Endometrium (tissue), 2 donors: ENCODE results near the gene SYNPR.

Experiments used
- FAIRE-seq: peaks from 2 replicates; lab custom pipeline; 2012; peaks lifted over from hg19 to GRCh38; lab: Jason Lieb, UNC
- donor health status: control.
- donor health status: control.

The SYNPR gene

GRCh38 chr3:63556401-63556800, 278.3 kb downstream of the SYNPR start:
- no peak for FAIRE-seq

GRCh38 chr3:63557912-63558311, 279.8 kb downstream of the SYNPR start:
- no peak for FAIRE-seq

GRCh38 chr3:63559884-63560283, 281.8 kb downstream of the SYNPR start:
- no peak for FAIRE-seq

DNA sequence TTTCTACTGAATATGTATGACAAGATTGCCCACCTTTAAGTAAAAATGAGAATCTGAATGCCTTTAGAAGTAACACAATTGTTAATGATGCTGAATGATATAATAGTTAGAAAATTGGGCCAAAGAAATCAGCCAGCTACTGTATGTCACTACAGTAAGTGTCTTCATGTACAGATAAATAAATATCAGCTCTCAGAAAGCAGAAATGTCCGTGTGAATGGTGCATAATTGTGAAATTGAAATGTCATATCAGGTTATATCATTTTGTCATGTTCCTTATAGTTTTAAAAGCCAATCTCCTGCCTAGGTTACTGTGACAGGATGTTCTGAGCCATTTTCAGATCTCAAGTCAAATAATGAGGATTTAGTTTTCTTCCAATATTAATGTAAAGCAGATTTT, 283.8 kb downstream of the SYNPR start:
- no peak for FAIRE-seq

- no peak for FAIRE-seq
Measured at GRCh38 chr3:63562323-63562722, 284.2 kb downstream of the SYNPR start.

- no peak for FAIRE-seq
Measured at GRCh38 chr3:63563572-63563971, 285.5 kb downstream of the SYNPR start.

DNA sequence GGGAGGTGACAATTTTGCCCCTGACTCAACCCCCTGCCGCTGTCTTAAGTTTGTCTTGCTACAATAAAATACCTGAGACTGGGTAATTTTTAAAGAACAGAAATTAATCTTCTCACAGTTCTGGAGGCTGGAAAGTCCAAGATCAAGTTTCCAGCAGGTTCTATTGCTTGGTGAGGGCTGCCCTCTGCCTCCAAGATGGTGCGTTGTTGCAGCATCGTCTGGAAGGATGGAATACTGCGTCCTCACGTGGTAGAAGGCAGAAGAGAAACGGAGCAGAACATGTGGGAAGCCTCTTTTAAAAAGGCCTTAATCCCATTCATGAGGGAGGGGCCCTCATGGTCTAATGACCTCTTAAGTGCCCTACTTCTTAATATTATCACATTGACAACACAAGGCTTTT, 287.1 kb downstream of the SYNPR start:
- no peak for FAIRE-seq

DNA sequence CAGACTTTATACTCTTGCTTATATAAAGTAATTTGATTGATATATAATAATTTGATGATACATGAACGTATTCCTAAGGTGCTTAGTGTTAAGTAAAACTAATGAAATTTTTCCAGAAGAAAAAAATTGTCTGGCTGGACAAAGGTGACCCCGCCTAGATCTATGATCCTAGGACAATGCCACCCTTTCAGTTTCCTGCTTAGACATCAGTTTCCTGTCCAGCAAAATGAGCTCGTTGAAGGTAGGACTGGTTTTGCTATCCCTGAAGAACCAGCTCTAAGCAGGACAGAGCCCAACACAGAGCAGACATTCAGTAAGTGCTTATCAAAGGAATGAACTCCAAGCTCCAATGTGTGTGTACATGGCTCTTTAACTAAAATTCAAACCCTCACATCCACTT, 293.6 kb downstream of the SYNPR start:
- no peak for FAIRE-seq

GRCh38 chr3:63576846-63577245, 298.7 kb downstream of the SYNPR start:
- no peak for FAIRE-seq

DNA sequence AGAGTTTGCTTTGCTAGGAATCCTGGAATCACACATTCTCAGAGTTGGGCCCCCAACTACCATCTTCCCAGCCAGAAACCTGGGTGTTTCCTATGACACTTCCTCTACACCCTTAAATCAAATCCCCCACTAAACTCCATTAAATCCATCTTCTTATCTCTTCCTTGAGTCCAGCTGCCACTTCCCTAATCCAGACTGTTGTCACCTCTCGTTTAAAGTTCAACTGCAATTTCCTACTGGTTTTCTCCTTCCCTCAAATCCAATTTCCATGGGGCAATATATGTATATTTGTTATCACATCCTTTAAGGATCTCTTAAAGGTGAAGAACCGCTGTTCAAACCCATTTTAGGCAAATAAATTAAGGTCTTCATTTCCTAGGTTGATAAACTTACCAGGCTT, 300.8 kb downstream of the SYNPR start:
- FAIRE-seq: no peak

DNA sequence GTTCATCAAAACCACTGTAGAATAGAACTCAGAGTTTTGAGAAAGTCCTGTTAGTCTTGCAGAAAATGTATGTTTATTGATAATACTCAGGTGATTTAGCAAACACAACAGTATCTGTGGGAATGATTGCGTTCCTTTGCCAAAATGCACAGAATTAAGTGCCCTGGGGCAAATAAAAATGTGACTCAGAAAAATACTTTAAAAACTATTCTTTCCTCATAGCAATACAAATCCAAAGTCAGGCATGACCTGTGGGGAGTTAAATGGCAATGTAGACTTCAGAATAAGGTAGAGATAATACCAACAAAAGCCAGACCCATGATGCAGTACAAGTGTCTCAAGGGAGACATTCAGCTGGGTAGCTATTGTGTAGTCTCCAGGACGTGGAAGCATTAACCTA, 302.0 kb downstream of the SYNPR start:
- FAIRE-seq: no peak

DNA sequence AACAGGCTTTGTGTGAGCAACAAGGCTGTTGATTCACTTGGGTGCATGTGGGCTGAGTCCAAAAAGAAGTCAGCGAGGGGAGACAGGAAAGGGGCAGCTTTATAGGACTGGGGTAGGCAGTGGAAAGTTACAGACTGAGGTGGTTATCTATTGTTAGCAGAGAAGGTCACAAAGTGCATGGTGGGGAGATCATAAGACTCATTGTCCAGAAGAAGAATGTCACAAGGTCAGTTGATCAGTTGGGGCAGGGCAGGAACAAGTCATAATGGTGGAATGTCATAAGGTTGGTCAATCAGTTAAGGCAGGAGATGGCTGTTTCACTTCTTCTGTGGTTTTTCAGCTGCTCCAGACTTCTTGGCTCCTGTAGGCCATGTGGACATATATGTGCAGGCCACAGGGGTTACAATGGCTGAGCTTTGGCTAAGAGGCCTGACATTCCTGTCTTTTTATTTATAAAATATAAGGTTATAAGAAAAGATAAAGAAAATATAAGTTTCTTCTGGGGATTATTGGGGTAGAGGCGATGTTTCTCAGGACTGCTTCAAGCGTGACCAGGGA, 304.9 kb downstream of the SYNPR start:
- FAIRE-seq: no peak

GRCh38 chr3:63584681-63585080, 306.6 kb downstream of the SYNPR start:
- FAIRE-seq: no peak

GRCh38 chr3:63585927-63586326, 307.8 kb downstream of the SYNPR start:
- FAIRE-seq: no peak

DNA sequence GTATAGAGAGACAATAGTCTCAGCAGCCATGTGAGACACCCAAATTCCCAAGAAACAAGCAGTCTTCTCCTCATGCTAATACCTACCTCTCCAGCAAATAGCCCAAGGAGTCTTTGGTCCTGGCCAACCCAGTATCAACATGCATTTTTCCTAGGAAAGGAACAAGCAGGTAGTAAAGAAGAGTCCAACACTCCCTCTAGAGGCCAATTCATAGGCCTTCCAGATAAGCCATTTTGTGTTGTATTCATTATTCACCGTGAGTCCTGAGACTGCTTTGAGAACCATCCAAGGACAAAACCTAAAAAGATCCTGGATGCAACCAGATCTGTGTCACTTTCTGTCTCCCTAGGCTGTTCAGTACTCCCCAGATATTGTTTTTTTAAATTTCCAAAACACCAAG, 310.8 kb downstream of the SYNPR start:
- no peak for FAIRE-seq

- no peak for FAIRE-seq
Measured at GRCh38 chr3:63593779-63594178, 315.7 kb downstream of the SYNPR start.

GRCh38 chr3:63595221-63595620, 317.1 kb downstream of the SYNPR start:
- no peak for FAIRE-seq

DNA sequence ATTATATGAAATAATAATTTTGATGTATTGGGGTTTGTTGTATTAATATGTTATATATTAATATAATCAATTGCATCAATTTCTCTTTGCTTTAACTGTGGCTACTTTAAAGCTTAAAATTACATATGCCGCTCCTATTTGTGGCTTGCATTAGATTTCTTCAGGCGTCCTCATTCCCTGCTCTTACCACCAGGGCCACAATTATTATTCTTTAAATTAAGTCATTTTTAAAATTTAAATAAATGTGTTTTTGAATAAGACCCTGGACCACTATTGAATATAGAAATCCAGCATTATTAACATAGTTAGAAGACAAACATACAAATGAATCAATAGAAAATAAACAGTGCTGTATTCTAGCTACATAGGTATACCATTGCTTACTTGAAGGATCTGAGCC, 318.9 kb downstream of the SYNPR start:
- no peak for FAIRE-seq

- no peak for FAIRE-seq
Measured at GRCh38 chr3:63607716-63608115, 329.6 kb downstream of the SYNPR start.

DNA sequence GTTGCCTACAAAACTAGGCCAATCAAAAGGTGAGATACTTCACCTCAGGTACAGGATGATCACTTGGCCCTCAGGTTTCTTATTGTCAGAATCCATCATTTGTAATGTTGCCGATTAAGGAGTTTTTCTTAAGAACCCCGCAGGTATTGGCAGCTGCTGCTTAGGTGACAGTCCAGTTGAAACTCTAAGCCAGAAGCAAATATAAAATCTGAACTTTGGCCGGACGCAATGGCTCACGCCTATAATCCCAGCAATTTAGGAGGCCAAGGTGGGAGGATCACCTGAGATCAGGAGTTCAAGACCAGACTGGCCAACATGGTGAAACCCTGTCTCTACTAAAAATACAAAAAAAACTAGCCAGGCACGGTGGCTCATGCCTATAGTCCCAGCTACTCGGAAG, 331.3 kb downstream of the SYNPR start:
- FAIRE-seq: no peak

GRCh38 chr3:63609834-63610233, 331.7 kb downstream of the SYNPR start:
- FAIRE-seq: no peak

DNA sequence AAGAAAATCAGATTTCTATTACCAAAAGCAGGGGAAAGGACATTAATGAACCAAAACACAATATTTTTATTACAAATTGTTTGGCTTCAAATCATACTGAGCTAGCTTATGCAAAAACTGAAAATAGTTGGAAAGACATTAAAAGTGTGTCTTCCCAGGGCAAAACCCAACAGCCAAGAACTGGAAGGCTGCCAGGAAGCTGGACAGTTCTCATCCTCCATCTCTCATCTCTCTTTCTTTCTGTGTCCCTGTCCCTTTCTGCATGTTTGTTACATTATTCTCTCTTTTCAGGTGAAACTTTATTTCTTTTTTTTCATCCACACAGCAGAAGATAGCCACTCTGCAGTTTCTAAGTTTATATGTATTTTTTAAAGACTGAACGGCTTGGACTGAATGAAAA, 333.3 kb downstream of the SYNPR start:
- no peak for FAIRE-seq

GRCh38 chr3:63613561-63613960, 335.5 kb downstream of the SYNPR start:
- FAIRE-seq: no peak

- no peak for FAIRE-seq
Measured at GRCh38 chr3:63617391-63617790, 339.3 kb downstream of the SYNPR start.

DNA sequence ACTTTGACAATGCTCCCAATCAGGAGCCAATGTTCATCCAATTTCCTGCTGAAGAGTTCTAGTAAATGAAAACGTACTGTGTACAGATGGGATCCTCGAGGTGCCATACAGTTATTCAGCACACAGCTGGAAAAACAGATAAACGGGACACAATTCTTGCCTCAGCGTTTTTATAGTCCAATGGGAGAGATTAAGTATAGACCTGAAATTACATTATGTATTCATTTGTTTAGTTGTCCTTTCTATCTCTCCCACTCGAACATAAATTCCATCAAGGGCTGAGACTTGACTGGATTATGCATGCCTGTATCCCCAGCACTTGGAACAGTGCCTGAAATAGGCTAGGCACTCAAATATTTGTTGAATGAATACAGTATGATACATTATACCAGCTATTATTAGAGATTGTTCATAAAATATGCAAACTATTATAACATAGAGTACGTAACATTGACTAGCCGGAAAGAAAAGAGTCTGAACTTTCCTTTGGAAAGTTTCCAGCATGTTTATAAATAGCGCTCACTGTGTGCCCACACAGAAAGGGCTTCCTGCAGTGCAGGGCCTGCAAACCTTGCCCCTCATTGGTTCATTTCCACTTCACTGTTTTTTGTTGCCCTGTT, 346.9 kb downstream of the SYNPR start:
- no peak for FAIRE-seq
